DMS53 (cell line): ENCODE results near the gene IMPG1.

Source experiments
- DNase-seq: peaks from one replicate; lab custom pipeline; 2025; lab: John Stamatoyannopoulos, UW

IMPG1 gene, protein sequence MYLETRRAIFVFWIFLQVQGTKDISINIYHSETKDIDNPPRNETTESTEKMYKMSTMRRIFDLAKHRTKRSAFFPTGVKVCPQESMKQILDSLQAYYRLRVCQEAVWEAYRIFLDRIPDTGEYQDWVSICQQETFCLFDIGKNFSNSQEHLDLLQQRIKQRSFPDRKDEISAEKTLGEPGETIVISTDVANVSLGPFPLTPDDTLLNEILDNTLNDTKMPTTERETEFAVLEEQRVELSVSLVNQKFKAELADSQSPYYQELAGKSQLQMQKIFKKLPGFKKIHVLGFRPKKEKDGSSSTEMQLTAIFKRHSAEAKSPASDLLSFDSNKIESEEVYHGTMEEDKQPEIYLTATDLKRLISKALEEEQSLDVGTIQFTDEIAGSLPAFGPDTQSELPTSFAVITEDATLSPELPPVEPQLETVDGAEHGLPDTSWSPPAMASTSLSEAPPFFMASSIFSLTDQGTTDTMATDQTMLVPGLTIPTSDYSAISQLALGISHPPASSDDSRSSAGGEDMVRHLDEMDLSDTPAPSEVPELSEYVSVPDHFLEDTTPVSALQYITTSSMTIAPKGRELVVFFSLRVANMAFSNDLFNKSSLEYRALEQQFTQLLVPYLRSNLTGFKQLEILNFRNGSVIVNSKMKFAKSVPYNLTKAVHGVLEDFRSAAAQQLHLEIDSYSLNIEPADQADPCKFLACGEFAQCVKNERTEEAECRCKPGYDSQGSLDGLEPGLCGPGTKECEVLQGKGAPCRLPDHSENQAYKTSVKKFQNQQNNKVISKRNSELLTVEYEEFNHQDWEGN

DNA sequence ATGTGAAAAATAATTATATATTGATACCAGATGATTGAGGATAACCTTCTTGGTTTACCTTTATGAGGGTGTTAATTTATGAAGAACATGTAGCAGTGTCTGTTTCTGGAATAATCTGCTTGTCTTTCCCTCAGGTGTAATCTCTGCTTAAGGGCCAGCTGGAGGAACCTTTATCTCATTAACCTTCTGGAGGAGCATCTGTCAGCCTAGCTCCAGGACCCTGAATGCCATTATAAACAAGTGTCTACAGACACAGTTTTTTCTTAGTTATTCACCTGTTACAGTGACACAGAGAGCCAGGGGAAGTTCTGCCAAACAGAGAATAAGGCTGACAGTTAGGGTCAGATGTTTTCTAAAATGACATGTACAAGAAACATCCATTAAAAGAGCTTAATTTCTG, at the start of gene IMPG1:
TSS of gene IMPG1 (minus strand) at position 101 of the 400 bp plus-strand sequence. CDS start 174 bp downstream, outside the sequence.
- DNase-seq = peak; percentile 14

GRCh38 chr6:76120302-76120701, 47.8 kb upstream of the IMPG1 start:
- DNase-seq = no peak

DNA sequence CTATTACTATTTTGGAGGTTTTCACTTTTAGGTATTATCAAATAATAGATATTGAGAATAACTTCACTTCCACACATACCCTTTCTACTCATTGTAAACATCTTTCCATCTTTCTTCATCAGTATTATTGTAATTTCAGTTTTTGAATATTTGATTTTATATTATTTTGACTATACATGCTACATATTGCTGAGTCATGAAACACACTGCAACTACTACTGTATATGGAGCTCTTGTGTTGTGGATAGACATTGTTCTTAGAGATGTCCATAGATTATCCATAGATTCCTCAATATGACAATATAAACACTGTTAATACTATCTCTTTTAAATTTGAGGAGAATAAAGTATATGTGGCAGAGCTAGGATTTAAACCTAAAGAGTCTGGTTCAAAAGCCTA, 819 bp upstream of the IMPG1 start:
- no peak for DNase-seq

DNA sequence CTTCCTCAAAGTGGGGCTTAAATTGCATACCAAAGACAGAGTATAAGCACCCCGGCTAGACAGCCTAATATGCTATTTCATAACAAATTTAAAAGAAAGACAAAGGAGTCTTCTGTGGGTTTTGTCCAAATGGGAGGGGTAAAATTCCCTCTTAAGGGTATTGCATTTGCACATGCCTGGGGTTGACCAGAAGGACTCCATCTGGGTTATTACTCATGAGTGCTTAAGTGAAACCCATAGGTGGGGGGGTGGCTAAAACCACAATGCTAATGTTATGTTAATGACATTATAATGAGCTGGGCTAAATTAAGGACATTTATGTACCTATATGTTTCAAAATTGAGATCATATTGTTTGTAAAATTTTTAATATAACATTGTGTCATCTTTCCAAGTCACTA, 15.0 kb downstream of the IMPG1 start:
- DNase-seq = peak; percentile 5

DNA sequence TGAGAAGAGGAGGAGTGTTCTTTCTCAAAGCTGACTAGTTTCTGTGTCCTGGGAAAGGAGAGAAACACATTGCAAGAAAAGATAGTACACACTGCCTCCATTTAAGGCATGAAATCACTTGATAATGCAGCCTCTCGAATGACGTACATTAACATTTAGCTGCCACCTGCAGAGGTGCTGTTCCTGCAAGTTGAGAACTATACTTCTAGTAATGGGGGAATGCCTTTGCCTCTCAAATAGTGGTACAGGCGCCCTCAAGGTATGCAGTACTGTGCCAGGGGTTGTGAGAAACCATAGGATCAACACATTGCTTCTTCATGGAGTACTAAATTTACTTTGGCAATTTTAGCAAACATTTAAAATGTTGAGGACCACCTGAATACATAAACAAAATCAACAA, 20.1 kb downstream of the IMPG1 start:
- no peak for DNase-seq

GRCh38 chr6:76043690-76044089, 28.8 kb downstream of the IMPG1 start:
- DNase-seq = peak; percentile 22

DNA sequence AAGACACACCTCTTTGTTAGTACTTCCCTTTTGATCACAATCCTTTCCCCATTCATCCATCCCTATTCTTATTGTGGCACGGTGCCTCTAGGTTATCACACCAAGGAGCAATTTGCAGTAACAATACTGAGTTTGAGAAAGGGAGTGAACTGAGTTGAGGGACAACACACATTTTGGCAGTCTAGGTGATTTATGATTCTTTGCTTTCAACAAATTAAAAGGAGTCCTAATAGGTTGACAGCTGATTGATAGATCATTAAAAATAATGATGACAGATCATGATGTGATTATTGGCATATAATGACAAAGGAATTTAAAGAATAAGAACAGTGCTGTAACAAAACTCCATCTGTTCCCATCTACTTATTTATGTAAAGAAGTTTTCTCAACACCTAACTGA, 36.7 kb downstream of the IMPG1 start:
- DNase-seq = no peak

DNA sequence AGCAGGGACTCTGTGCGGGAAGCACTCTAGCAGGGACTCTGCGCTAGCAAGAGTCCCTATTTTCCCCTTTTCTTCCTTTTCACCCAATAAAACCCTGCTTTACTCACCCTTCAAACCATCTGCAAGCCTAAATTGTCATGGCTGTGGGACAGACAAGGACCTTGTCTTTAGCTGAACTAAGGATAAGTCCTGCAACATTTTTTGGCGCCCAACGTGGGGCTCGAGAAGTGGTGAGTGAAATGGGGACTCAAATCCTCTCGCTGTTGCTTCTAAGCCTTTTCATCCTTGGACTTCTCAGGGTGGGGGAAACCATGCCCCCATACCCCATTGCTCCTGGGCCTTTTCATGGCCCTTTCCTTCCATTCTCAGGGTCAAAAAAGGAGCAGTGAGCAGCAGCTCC, 46.4 kb downstream of the IMPG1 start:
- peak; percentile 56 for DNase-seq

GRCh38 chr6:76014626-76015530, 57.6 kb downstream of the IMPG1 start:
- no peak for DNase-seq

DNA sequence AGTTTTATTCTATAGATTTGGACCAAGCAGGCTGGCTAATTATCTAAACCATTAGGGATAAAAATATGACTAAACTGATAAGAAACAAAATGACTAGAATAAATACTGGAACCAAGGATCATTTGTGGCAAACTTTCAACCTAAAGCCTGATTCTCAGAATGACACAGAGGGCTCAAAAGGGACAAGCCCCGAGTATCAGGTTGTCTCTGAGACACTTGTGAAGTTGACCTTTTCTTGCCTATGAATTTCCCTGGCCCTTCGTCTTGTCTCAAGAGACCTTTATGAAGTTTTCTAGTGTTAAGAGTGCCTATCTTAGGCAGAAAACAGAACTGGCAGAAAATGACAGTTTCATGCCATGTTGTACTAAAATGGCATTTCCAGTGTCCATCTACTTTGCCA, 68.3 kb downstream of the IMPG1 start:
- DNase-seq = no peak

- no peak for DNase-seq
Measured at GRCh38 chr6:76003686-76004085, 68.8 kb downstream of the IMPG1 start.

GRCh38 chr6:76003113-76003512, 69.3 kb downstream of the IMPG1 start:
- DNase-seq = no peak

- DNase-seq = no peak
Measured at GRCh38 chr6:76000629-76001028, 71.8 kb downstream of the IMPG1 start.

- DNase-seq = no peak
Measured at GRCh38 chr6:75997696-75998095, 74.8 kb downstream of the IMPG1 start.

DNA sequence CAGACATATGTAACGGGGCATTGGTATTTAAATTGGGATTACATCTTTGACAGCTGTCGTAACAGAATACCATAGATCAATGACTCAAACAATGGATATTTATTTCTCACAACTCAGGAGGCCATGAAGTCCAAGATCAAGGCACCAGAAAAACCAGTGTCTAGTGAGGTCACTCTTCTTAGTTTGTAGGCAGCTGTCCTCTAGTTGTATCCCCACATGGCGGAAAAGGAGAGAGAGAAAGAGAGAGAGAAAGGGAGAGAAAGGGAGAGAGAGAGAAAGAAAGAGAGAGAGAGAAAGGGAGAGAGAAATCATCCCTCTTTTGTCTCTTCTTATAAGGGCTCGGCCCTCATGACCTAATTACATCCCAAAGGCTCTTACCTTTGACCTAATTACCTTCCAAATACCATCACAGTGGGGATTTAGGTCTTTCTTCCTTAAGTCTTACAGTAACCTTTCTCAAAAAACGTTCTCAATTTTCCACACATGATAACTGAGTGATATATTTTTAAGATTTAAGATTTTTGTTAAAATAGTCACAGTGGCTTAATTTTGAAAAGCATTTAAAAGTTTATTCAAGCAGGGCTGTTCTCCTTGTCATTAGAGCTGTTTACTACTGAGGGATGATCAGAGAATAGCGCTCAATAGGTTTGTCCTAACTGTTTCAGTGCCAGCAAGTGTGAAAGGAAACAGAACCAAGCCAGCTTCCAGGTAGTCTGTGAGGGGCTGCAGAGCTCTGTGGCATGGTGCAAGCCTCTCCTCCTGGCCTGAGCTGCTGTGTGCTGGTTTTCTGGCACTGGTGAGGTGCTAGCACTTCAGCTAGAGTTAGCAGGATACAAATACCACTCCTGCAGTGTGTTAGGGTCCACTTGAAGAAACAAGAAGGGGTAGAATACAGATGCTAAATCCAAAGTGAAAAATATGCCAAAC, 79.0 kb downstream of the IMPG1 start:
- DNase-seq = no peak

DNA sequence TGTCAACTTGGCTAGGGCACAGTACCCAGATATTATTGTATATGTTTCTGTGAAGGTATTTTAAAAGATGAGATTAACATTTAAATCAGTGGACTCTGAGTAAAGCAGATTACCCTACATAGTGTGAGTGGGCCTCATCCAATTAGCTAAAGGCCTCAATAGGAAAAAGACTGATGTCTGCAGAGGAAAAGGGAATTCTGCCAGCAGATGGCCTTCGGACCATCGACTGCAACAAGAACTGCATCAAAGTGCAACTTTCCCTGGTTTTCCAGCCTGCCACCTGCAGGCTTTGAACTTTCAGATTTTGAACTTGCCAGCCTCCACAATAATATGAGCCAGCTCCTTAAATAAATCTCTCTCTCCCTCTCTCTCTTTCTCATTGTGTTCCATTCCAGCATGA, 80.5 kb downstream of the IMPG1 start:
- peak; percentile 12 for DNase-seq

DNA sequence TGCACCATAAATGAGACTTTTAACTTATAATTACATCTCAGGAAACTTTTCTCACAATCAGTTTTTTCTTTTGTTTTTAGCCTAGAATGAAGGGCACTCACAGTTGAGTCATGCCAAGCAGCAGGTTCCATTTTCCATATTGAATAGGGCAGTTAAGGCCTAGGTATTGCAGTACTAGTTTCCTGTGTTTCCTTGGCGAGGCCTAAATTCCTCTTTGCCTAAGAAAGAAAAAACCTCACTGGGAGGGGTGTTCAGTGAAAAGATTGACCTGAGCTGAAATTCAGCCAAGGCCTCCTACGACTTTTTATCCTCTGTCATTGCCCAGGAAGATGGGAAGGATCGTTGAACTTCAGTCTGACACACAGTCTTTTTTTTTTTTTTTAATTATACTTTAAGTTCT, 85.5 kb downstream of the IMPG1 start:
- DNase-seq = no peak

- DNase-seq = no peak
Measured at GRCh38 chr6:75975904-75976303, 96.6 kb downstream of the IMPG1 start.

- no peak for DNase-seq
Measured at GRCh38 chr6:75970093-75970492, 102.4 kb downstream of the IMPG1 start.

DNA sequence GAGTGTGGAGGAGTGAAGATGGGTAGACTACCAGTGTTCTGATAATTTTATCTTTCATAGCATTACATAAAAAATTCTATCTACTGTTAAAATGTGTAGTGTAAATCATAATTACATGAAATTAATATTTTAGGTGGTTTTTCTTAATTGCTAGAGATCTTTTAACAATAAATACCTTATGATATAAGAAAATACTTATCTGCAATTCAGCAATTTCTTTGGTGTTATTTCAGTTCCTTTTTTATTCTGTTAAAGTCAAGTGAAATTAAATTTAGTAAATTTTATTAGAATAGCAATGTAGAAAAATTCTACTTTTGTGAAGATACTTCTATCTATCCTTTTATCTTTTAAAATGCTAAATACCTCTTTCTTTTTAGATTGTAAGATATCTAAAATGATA, 104.3 kb downstream of the IMPG1 start:
- no peak for DNase-seq

GRCh38 chr6:75963569-75963968, 108.9 kb downstream of the IMPG1 start:
- no peak for DNase-seq
